G401.6 (cell line): ENCODE data around the gene DPF3.

Experiments
- FAIRE-seq: peaks from 2 replicates; lab custom pipeline; 2012; peaks lifted over from hg19 to GRCh38; lab: Jason Lieb, UNC

The DPF3 gene

DNA sequence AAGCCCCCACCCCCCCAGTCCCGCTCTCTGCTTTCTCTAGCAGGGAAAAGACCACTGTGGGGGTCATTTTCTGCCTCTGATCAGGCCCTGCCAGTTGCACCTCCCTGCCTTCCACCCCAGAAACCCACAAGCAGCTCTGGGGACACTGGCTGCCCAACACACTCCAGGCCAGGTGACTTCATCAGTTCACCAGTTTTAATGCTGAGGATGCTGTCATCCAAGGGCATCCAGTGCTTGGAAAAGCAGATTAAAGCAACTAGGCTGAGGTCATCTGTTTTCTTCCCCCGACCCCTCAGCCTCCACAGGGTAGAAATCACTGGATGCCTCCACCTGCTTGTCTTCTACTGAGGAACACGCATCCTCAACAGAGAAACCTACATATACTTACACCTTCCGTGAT, 282.4 kb downstream of the DPF3 start:
- no peak for FAIRE-seq

GRCh38 chr14:72610831-72611200, 283.1 kb downstream of the DPF3 start:
- no peak for FAIRE-seq

DNA sequence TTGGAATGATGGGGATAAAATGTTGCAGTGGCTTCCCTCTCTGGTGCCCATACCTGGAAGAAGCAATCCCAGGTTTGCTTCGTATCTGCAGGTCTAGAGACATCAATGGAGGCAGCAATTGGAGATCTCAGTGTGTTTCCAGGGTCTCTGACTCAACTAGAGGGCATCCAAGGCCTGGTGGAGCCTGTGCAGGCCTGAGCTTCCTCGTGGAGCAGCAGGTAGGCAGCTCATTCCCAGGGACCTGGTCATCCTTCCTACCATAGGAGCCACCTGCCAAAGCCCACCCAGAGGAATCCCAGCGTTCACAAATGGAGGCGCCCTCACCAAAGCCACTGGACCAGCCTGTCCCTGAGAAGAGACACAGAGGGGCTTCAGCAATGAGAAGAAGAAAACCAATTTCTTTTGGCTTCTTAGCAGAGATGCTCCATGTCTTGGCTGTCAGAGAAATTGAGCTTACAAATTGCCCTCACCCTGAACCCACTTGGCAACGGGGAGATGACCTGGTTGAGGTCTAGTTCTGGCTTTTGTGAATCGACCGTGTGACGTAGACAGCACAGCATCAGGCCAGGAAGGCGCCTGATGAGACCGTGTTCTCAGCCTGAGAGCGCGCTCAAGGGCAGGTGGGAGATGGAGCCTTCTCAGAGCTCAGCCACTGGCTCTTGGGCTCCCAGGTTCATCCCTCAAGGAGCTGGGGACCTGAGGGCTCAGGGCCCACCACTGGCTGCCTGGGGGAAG, 283.6 kb downstream of the DPF3 start:
- no peak for FAIRE-seq

DNA sequence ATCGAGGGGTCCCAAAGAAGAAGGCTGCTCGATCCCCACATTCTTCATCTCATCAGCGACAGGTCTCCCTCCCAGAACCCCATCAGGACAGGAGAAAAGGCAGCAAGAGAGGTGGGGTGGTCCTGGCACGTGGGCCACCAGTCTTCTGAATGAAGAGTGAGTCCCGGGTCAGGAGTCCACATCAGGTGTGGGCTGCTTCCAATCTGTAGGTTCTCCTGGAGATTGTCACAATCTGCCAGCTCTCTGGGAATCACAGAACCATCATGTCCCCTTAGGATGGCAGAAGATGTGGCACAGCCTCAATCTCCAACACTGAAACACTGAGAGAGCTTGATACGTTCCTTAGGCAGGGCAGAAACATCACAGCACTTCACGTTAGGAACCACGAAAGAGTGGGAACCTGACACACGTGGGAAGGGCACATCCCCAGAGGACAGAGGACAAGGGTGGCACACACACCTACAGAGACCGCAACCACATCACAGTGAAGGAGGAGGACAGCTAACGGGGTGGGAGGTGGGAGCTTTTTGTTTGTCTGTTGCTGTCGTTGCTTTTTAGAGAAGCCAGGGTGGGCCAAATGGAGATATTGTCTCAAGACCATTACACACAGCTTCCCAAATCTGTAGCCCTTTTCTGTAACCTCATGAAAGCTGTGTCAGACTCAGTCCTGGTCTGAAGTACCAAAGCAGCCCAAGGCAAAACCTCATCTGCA, 284.5 kb downstream of the DPF3 start:
- FAIRE-seq = no peak

DNA sequence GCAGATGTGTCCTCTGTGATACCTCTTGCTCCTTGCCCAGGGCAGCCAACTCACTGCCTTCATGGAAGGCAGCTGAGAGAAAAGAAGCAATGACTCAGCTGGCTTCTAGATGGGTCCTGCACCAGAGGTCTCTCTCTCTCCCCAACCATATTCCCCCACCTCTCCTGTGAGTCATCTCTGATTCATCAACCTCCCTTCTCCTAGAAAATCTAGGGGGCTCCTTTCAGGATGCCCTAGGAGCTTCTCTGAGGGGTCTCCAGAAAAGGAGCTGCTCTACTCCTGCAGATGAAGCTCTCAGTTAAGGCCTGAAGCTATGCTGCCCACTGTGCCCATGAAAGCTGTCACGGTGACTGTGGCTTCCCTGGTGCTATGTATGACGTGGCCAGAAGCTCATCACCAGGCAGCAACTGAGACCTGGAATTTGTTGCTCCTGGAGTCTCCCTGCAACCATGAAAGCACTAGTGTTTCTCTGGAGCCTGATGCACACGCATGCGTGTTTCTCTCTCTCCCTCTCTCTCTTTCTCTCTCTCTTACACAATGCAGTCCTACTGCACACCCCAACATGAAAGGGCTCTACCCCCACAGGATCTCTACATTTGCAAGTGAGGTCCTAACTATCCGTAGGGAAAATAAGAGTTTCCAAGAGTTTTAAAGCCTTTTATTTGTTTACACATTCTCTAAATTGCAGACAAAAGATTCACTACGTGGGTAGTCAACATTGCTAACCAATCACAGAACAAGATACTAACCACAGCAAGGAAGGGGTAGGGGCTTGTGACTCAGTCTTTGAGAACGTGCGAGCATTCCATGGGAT, 285.3 kb downstream of the DPF3 start:
- FAIRE-seq = no peak

DNA sequence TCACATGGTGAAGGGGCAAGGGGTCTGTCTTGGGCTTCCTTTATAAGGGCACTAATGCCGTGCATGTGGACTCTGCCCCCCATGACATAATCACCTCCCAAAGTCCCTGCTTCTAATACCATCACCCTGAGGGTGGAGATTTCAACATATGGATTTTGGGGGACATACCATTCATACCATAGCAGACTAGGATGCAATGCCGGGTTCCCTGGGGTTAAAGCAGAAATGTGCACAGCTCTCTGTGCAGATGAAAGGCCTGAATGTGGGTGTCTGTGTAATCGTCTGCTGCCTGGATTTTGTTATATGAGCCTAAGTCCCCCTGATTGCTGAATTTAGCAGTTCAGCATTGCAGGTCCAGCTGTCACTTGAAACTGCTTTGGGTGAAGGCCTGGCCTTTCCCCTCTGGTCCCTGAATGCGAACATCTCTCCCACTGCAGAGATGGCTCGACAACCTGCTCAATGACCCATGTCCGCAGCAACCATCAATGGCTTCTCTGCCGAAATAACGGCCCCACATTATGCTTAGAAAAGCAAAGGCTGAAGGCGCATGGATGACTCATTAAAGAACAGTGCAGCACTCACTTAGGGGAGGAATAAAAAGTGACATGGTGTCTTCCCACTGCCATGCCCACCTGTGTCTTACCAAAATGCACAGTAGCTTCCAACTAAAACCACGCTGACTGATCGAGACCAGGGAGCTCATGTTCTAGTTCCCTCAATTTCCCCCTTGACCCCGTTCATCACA, 286.3 kb downstream of the DPF3 start:
- no peak for FAIRE-seq

GRCh38 chr14:72606879-72607278, 287.0 kb downstream of the DPF3 start:
- no peak for FAIRE-seq

GRCh38 chr14:72605921-72606220, 288.0 kb downstream of the DPF3 start:
- no peak for FAIRE-seq

- FAIRE-seq = no peak
Observed at GRCh38 chr14:72605096-72605920, 288.6 kb downstream of the DPF3 start.

DNA sequence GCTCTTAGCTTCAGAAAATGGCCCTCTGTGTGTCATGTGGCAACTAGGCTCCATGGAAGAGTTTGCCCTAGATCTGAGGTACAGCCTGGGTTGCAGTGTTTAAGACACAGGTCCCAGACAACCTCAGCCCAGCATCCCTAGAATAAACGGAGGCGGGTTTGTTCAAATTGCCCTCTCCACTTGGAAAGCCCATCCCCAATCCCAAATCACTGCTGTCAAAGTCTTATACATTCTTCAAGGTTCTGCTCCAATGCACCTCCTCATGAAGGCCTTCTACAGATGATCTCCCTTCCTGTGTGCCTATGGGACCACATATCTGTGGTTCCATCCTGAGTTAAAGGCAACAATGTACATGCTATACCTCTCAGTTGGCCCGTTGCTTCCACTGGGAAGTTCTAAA, 289.8 kb downstream of the DPF3 start:
- FAIRE-seq = no peak

DNA sequence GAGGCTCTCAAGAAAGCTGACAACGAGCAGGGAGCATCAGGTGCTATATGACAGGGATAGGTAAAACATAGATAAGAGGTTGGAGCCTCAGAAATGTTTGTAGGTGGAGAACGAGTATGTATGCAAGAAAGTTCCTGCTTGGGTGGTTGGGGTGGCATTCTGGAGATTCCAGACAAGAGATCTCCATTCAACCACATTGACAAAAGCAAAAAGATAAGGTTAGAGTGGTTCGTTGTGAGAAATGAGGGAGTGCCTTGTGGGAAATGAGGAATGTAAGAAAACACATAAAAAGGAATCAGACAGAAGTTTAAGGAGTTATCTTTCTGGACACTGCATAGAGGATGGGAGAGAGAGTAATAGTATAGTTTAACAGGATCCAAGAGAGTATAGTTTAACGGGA, 290.3 kb downstream of the DPF3 start:
- no peak for FAIRE-seq

DNA sequence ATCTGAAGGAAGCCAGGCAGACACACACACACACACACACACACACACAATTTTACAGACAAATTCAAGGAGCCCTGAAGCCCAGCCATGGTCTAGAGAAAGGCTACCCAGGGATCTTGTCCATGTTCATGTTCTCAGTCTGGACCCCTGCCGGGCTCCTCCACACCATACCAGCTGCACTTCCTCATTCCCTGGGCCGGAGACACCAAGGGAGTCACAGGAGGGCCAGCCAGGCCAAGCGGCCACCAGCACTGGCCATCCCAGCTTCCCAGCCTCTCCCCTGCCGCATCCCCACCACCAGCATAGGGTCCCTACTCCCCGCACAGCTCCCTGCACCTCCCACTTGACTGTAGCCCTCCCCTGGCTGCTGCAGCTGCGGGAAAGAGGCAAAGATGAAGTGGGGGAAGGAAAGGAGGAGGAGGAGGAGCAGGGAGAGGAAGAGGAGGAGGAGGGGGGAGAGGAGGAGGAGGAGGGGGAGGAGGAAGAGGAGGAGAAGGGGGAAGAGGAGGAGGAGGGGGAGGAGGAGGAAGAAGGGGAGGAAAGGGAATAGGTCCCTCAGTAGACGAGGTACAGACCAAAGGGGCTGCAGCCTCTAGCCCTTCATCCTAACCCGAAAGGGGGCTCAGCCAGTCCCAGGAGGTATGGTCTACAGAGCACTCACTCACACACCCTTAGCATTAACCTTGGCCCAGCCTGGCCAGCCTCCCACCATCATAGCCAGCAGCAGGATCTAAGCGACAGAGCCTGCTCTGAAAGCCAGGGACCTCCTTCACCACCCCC, 293.2 kb downstream of the DPF3 start:
- FAIRE-seq = no peak

DNA sequence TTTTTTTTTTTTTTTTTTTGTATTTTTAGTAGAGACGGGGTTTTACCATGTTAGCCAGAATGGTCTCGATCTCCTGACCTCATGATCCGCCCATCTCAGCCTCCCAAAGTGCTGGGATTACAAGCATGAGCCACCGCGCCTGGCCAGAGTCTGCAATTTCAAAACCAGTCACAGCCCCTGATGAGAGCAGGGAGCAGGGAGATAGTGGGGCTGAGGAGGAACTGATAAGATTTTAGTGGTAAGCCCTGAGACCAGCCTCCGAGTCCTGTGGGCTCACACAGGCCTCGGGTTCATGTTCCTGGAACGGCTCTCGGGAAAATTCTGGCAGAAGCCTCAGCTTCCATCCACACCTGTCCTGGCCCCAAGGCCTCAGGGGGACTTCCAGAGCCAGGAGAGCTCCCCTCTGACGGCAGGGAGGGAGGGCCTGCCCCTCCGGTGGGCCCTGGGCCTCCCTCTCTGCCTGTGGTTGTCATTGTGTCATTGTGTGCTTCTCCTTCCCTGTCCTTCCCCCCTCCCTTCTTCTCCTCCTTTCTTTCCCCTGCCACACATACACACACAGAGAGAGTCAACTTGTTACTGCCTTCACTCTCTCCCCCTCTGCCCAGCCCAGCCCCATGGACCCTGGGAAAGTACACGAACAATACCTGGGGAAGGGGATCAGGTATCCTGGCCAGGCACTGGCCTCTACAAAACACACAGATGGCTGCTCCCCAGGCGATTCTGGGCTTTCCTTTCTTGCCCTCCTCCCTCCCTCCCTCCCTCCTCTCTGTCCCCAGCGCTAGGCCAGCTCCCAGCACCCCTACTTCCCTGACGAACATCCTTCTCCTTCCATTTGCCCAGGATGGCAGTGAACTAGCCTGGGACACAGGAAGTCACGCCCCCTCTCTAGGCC, 294.1 kb downstream of the DPF3 start:
- no peak for FAIRE-seq

DNA sequence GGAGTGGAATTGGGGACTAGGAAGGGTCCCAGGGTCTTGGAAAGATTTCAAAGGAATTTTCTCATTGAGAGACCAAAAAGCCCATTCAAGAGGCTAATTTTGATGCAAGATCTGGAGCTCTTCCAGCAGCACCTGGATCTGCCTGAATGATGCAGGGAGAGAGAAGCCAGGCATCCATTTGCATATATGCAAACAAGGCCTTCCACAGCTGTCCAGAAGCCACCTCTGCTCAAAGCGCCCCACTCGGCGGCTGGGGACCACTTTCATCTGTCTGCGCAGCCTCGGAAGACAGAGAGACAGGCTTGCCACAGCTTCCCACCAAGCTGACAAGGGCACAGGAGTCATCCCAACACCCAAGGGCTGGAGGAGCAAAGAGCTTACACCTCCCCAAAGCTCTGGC, 295.6 kb downstream of the DPF3 start:
- FAIRE-seq = no peak

DNA sequence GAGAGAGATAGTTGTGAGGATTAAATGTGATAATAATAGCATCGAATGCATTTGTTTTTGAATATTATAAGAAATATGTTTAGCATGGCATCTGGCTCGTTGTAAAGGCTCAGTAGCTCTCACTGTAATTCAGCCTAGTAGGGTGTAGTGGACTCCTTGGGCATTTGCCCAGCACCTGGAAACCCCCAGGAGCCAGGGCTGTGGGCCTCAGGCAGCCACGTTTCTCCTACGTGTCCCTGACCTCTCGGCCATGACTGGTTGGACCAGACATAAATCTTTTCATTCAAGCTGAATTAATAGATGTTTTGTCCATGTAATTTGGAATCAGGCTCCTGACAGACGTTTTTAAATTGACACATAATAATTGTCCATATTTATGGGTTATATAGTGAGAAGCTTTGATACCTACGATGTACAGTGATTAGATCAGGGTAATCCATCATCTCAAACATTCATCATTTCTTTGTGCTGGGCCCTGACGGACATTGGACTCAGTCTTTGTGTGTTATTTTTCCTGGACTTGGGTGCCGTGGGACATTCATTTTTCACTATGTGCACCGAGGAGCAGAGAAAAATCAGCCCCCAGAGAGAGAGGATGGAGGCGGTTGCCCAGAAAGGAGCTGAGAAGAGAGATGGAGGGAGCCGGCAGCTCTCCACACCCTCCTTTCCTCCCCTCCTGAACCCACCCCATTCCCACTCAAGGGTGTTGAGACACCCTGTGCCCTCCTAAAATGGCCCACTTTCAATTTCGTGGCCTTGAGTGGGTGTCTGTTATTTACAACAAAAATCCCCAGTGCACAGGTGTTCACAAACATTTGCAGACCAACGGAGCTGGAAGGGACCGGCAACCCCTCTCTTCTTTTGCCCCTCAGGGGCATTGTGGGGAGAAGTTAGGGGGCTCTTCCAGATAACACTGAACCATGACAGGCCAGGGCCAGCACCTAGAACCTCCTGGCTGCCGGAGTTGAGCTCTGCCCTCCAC, 296.4 kb downstream of the DPF3 start:
- FAIRE-seq = no peak

DNA sequence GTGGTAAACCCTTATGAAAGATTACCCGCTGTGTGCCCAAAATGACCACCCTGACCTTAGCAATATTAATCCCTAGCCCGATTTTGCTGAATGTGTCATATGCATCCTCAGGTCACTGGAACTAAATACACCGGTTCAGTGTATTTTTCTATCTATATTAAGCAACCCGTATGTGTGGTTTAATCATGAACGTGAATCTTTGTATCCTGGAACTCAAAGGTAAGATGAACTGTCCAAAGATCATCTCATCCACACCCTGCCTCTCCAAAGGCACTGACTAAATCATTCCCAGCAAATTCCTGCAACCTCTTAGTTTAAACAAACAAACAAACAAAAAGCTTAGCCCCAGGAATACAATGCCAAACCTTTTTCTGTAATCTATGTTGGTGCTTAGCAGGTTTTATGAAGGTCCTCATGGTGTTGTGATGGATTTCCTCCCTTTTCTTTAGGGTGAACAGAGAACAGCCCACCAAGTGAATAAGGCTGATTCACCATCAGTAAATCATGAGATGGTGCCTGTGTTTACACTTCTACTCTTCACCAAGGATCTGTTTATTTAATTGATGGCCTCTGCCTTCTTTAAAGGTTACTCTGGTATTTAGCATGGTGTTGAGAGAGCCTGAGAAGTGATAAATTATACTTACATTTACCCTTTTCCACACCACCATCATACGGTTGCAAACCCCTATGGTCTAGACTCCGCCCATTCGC, 298.6 kb downstream of the DPF3 start:
- no peak for FAIRE-seq

GRCh38 chr14:72594099-72594901, 299.6 kb downstream of the DPF3 start:
- FAIRE-seq = no peak
